ENCODE measurements around the gene LCN1. TPM values are rescaled to one million over a fixed set of nuclear protein-coding genes. Genes with fewer than 3 reads are reported as not detected.

LCN1 gene
- total and polyA plus RNA-seq, 4 donors = not detected

- Histone ChIP-seq H3K36me3 (ENCODE audit: control insufficient read depth in 4 of 4, insufficient read depth in 3 of 4, low read depth in 1 of 4, low read length in 3 of 4) (no peaks in the 10 kb centered on the region), H3K4me1 (ENCODE audit: control insufficient read depth in 4 of 4, insufficient read depth in 4 of 4, low read length in 3 of 4) (no peaks in the 10 kb centered on the region), H3K27ac (ENCODE audit: low read depth in 1 of 2, low read length in 2 of 2) (no peak overlapping the region), H3K4me3 (ENCODE audit: low read depth in 1 of 3, low read length in 3 of 3) (no peak overlapping the region), H3K27me3 (ENCODE audit: control insufficient read depth in 4 of 4, insufficient read depth in 4 of 4, low read length in 3 of 4) (peaks cover 0 to 6% (median 0%) of the 10 kb centered on the region in 4 donors), H3K9ac (ENCODE audit: low read depth in 1 of 2, low read length in 2 of 2) (no peak overlapping the region), H3K9me3 (ENCODE audit: control insufficient read depth in 4 of 4, low read length in 3 of 4) (no peaks in the 10 kb centered on the region)
- 76% methylated on average over 17 of the region's 17 CpGs for WGBS
- DNase-seq (ENCODE audit: low spot score) = peak; percentile 26
- no peak for TF ChIP-seq GABPA (IDR thresholded peaks at IDR 0.05 in 1 of 2, conservative IDR thresholded peaks at IDR 0.05 in 1 of 2)
- no peak for TF ChIP-seq RXRA (IDR thresholded peaks at IDR 0.05)
- no peak for TF ChIP-seq TAF1 (conservative IDR thresholded peaks at IDR 0.05)
- no peak for TF ChIP-seq FOXA1 (IDR thresholded peaks at IDR 0.05)
- TF ChIP-seq MAX (IDR thresholded peaks at IDR 0.05) = no peak
- TF ChIP-seq CTCF (IDR thresholded peaks at IDR 0.05; ENCODE audit: low read depth, low read length, missing input control) = no peak
- TF ChIP-seq JUND (IDR thresholded peaks at IDR 0.05) = no peak
- no peak for TF ChIP-seq HNF4A (conservative IDR thresholded peaks at IDR 0.05)
- TF ChIP-seq REST (IDR thresholded peaks at IDR 0.05) = no peak
- no peak for TF ChIP-seq ATF3 (IDR thresholded peaks at IDR 0.05)
- no peak for TF ChIP-seq NR2F2 (IDR thresholded peaks at IDR 0.05)
- TF ChIP-seq EGR1 (IDR thresholded peaks at IDR 0.05; ENCODE audit: low read depth in 2 of 2) = no peak
- TF ChIP-seq RAD21 (IDR thresholded peaks at IDR 0.05) = no peak
- no peak for TF ChIP-seq SP1 (IDR thresholded peaks at IDR 0.05)
- no peak for TF ChIP-seq ZBTB33 (IDR thresholded peaks at IDR 0.05)
- no peak for TF ChIP-seq FOXA2 (IDR thresholded peaks at IDR 0.05)
- TF ChIP-seq HNF4G (IDR thresholded peaks at IDR 0.05) = no peak
- TF ChIP-seq YY1 (IDR thresholded peaks at IDR 0.05) = no peak
Measured at GRCh38 chr9:135522931-135523330, 1.7 kb downstream of the LCN1 start.
